GM12891 (cell line): ENCODE data around the gene ELK1.

Experiments
- DNase-seq: peaks from one replicate; pipeline ENCODE4 v3.0.0; 2011; ENCODE audit warnings: low spot score; ENCODE audit not compliant: insufficient read length
- FAIRE-seq: peaks from 2 replicates; lab custom pipeline; 2011; peaks lifted over from hg19 to GRCh38; lab: Jason Lieb, UNC
- PAX5 ChIP-seq: IDR thresholded peaks from 2 replicates; pipeline ENCODE4 v1.6.1; 2011; ENCODE audit warnings: low read length, moderate library complexity, mild to moderate bottlenecking; ENCODE audit not compliant: insufficient read depth, severe bottlenecking
- POLR2A ChIP-seq: IDR thresholded peaks from 2 replicates; pipeline ENCODE4 v1.6.1; 2011; ENCODE audit warnings: low read depth, low read length, control low read depth
- POLR2AphosphoS5 ChIP-seq: IDR thresholded peaks from 2 replicates; pipeline ENCODE4 v1.6.1; 2011; ENCODE audit warnings: low read depth, low read length, control low read depth
- POU2F2 ChIP-seq: IDR thresholded peaks from 2 replicates; pipeline ENCODE4 v1.6.1; 2011; ENCODE audit warnings: low read depth, mild to moderate bottlenecking, control low read depth, low read length, moderate library complexity
- SPI1 ChIP-seq: IDR thresholded peaks from 2 replicates; pipeline ENCODE4 v1.6.1; 2011; ENCODE audit warnings: low read depth, low read length, control low read depth
- TAF1 ChIP-seq: IDR thresholded peaks from 2 replicates; pipeline ENCODE4 v1.6.1; 2011; ENCODE audit warnings: low read depth, low read length, control low read depth

The ELK1 gene

DNA sequence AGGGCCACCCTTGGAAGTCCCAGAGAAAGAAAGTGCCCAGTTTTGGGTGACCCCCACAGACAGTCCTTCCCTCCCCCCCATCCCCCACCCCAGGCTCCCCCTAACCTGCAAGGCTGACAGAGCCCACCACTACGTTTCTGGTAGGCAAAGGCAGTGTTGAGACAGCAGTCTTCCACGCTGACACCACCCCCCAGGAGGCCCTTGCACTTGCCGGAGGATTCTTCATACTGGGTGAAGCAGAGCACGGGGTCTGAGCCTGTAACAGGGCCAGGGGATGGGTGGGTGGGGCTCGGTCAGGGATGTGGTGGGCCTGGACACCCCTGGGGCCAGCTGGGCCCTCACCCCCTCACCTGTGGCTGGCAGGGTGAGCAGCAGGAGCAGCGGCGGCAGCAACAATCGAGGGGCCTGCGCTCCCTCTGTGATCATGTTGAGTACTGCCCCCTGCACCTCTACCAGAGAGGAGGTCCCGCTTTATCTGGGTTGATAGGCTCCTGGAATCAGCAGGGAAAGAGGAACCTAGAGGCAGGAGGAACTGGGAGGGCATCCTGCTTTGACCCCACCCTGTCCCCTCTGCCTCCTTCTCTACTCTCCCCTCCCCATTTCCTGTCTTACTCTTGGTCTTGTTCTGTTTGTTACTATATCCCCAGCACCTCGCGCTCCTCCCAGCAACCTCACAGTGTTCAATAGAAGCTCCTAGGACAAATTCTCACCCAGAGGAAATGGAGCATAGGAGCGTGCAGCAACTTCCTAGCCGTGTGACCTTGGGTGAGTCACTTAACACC lies 20.8 kb downstream of the ELK1 start, which contains the start of gene CFP:
Gene CFP (minus strand): TSS at position 512 of the 782 bp plus-strand sequence. CDS start 86 bp downstream, at position 426.
- DNase-seq: no peak
- TF ChIP-seq SPI1 (peak; percentile 51), PAX5 (no peak), POLR2A (no peak), POU2F2 (no peak), POLR2AphosphoS5 (0 out of 2 replicates have a peak, but pooled peaks have one; percentile 10), TAF1 (no peak)
- no peak for FAIRE-seq

DNA sequence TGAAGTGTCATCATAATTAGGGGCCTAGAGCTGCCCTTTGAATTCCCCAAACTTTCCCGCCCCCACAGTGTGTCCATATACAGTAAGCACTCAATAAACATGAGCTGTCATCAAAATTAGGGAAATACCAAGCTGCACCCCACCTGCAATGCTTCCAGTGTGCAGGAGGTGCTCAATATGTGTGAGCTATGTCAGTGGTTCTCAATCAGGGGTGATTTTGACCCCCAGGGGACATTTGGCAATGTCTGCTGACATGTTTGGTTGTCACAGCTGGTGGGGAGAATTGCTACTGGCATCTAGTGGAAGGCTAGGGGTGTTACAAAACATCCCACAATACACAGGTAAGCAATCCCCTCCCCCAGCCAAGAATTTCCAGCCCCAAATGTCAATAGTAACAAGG lies 21.4 kb downstream of the ELK1 start:
- DNase-seq: no peak
- peak; percentile 97 for FAIRE-seq
- TF ChIP-seq POU2F2 (no peak), POLR2A (no peak; the same call in 1 of the 2 replicates), POLR2AphosphoS5 (no peak), PAX5 (no peak), SPI1 (no peak), TAF1 (no peak)

DNA sequence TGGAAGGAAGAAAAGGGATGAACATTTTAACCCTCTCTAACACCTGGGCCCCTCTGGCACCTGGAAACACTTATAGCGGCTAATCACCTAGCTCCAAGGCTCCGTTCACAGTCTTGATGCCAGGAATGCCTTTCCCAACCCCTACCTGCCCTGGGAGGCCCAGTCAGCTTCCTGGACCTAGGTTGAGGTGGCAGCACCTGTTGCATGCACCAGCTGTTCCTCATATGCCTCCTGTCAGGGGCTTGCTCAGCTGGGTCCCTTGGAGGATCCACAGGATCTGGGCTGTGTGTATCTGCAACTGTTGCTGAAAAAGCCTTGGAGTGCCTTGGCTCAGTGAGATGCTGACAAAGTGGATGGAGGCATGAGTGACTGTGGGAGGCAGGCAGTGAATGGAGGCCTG lies 25.0 kb downstream of the ELK1 start:
- no peak for FAIRE-seq
- DNase-seq: no peak
- no peak for TF ChIP-seq PAX5

DNA sequence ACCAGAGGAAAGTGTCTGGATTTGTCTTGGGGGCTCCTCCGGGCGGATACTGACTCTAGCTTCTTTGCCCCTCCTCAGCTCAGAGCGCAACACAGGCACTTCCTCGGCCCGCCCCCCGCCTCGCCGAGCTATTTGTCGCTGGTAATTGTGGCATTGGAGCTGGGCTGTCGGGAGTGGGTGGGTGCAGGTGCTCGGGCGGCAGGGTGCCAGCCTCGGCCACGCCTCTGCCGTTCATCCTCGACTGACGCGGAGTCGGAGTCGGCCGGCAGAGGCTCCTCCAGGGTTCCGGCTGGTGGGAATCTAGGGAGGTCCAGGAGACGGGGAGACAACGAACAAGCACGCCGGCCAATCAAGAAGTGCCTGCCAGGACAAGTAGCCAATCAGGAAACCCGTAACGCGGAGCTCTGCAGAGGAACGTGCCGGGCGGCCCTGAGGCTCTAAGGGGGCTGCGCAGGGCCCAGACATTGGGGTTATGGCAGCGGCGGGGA lies 26.8 kb downstream of the ELK1 start:
- FAIRE-seq (no peak), DNase-seq (no peak)
- TF ChIP-seq POLR2AphosphoS5 (no peak), SPI1 (no peak), POU2F2 (no peak)

DNA sequence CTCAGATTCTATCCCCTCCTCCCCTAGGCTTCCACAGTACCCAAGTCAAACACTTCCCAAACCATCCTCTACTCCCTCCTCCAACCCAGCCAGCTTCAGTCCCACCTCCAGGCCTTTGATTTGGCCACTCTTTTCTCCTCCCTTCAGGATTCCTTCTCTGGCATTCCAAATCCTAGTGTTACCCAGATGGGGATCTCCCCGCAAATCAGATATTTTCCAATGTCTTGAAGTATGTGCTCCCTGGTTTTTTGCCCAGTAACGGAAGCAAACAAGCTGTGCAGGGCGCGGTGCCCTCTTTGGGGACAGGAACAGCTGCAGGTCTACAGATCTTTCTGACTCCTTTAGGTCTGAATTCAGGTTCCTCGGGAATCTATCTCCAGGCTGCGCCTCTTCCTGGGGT lies 28.5 kb downstream of the ELK1 start:
- no peak for FAIRE-seq
- DNase-seq: no peak
- TF ChIP-seq TAF1: no peak
- TF ChIP-seq POU2F2: no peak
- no peak for TF ChIP-seq POLR2AphosphoS5
- no peak for TF ChIP-seq SPI1
- TF ChIP-seq PAX5: no peak
- TF ChIP-seq POLR2A: no peak

DNA sequence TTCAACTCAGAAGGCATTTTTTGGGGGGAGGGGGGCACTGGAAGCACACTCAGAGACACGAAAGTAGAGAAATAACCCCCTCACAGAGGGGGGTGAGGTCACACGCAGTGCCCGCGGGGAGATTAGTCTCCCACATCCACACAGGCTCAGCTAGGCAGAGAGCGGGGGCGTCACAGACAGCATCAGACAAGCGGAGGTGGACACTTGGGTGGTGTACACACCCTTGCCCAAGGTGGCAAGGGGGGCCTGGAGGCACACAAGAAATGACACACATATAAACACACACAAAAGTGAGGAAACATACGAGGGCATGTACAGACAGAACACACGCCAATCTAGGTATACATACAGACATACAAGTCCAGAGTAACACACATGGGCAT lies 30.1 kb downstream of the ELK1 start:
- FAIRE-seq: no peak
- DNase-seq: no peak
- TF ChIP-seq TAF1: no peak
- no peak for TF ChIP-seq POLR2A
- TF ChIP-seq SPI1: no peak
- TF ChIP-seq POU2F2: no peak
- TF ChIP-seq POLR2AphosphoS5: no peak
- TF ChIP-seq PAX5: no peak

DNA sequence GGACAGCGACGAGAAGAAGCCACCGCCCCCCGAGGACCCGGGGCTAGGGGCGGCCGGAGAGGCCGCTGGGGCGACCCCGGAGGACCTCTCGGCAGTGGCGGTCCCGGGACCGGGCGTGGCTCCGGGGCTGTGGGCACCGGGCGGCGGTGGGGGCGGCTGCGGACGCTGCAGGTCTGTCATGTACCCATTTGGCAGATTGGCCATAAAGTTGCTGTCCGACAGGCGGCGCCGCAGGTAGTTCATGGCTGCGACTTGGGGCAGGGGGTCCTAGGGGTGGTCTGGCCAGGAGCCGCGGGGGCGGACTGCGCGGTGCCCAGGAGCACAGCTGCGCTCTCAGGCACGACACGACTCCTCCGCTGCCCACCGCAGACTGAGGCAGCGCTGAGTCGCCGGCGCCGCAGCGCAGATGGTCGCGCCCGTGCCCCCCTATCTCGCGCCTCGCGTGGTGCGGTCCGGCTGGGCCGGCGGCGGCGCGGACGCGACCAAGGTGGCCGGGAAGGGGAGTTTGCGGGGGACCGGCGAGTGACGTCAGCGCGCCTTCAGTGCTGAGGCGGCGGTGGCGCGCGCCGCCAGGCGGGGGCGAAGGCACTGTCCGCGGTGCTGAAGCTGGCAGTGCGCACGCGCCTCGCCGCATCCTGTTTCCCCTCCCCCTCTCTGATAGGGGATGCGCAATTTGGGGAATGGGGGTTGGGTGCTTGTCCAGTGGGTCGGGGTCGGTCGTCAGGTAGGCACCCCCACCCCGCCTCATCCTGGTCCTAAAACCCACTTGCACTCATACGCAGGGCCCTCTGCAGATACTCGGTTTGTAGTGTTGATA lies 30.7 kb downstream of the ELK1 start, which contains the start of gene SYN1:
Gene SYN1 (minus strand): TSS at position 372 of the 817 bp plus-strand sequence. CDS start 129 bp downstream, at position 243.
- DNase-seq: peak; percentile 84
- no peak for TF ChIP-seq SPI1
- no peak for TF ChIP-seq TAF1
- no peak for TF ChIP-seq POLR2AphosphoS5
- TF ChIP-seq POLR2A: no peak
- TF ChIP-seq POU2F2: no peak
- TF ChIP-seq PAX5: no peak
- peak; percentile 96 for FAIRE-seq

DNA sequence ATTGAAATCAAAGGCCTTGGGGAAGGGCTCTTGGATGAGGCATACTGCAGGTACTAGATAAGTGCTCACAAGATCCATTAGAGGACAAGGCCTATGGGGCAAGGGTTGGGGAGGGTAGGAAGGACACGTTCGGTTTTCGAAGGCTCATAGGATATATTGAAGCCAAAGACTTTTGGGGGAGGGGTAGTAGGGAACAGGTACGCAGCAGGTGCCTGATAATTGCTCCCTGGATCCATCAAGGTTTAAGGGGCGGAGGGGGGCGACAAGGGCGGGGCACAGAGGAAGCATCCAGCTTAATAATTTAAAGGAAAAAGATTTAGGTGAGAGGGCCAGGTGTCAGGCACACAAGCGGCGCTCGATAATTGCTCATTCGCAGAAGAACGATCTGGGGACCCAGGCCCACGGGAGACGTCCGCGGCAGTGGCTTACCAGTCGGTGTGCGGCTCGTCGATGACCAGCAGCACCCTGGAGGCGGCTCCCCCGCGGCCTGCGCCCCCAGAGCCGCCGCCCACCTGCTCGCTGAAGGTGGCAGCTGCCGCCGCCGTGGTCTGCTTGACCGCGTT lies 31.4 kb downstream of the ELK1 start:
- FAIRE-seq (no peak), DNase-seq (no peak)
- TF ChIP-seq POLR2AphosphoS5 (no peak), POU2F2 (no peak), SPI1 (no peak), POLR2A (no peak), TAF1 (no peak), PAX5 (no peak)

DNA sequence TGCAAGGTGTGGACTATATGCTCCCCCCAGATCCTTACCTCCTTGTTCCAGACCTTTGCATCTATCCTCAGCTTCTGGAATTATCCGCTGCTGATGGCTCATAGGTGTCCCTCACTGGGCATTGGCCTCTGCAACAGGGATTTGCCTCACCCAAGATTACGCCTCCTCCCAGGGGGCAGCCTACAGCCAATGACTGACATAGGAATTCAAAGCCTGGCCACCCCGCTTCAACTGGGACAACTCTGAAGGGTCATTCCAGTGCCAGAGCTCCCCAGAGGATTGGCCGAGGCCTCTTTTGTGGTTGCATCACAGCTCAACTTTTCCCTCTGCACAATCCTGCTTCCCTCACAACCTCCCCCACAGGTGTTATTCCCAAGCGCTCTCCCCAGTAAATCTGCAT lies 35.7 kb downstream of the ELK1 start:
- no peak for DNase-seq
- no peak for TF ChIP-seq POLR2AphosphoS5
- no peak for TF ChIP-seq SPI1
- TF ChIP-seq PAX5: no peak
- no peak for TF ChIP-seq TAF1
- no peak for TF ChIP-seq POU2F2
- no peak for TF ChIP-seq POLR2A
- no peak for FAIRE-seq
